Measurements from ENCODE around the gene LDHD. TPM values are rescaled to one million over a fixed set of nuclear protein-coding genes. Genes with fewer than 3 reads are reported as not detected.

The LDHD gene
- total and polyA plus RNA-seq, 8 donors: 6.9 to 20.3 (median 9.7) TPM

DNA sequence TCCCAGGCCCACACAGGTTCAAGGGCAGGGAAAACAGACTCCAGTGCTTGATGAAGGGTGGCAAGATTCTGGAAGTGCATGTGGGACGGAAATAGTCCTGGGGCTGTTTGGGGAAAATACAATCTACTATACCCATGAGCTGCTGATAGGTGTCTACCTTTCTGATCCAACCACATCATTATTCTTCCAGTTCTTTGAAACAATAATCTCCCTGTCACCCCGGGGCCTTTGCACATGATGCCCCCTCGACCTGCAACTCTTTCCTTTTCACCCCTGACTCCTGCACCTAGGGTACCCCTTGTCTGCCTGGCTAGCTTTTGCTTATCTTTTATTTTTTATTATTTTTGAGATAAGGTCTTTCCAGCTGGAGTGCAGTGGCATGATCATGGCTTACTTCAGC is 45.0 kb downstream of the LDHD start:
- DNase-seq: no peak
- Histone ChIP-seq H3K27ac (no peak overlapping the region), H3K4me1 (peaks cover 0 to 5% (median 5%) of the 10 kb centered on the region in 3 donors), H3K9me3 (no peaks in the 10 kb centered on the region), H3K4me3 (no peak overlapping the region), H3K27me3 (no peaks in the 10 kb centered on the region), H3K36me3 (no peaks in the 10 kb centered on the region)
- 90 to 95% methylated on average over 3 of the region's 3 CpGs for WGBS, 2 donors
- no peak for ATAC-seq
- intact Hi-C loops (cut with DNase I): no loop called here
- FAIRE-seq: no peak
- TF ChIP-seq CTCF (IDR thresholded peaks at IDR 0.05): no peak

- WGBS, 2 donors: 71 to 72% methylated on average over 11 of the region's 11 CpGs
- no peak for TF ChIP-seq CTCF (IDR thresholded peaks at IDR 0.05)
- Histone ChIP-seq H3K4me1 (peaks cover 0 to 5% (median 3%) of the 10 kb centered on the region in 3 donors), H3K4me3 (no peak overlapping the region), H3K9me3 (no peaks in the 10 kb centered on the region), H3K36me3 (no peaks in the 10 kb centered on the region), H3K27ac (no peak overlapping the region), H3K27me3 (no peaks in the 10 kb centered on the region)
- ATAC-seq (peak in 2 of 4 donors; percentile 24 to 62), DNase-seq (peak in 2 of 6 donors; percentile 13 to 50), FAIRE-seq (no peak)
- intact Hi-C loops (cut with DNase I): no loop called here
These were observed 46.4 kb downstream of the LDHD start for GRCh38 chr16:75070012-75070841.

DNA sequence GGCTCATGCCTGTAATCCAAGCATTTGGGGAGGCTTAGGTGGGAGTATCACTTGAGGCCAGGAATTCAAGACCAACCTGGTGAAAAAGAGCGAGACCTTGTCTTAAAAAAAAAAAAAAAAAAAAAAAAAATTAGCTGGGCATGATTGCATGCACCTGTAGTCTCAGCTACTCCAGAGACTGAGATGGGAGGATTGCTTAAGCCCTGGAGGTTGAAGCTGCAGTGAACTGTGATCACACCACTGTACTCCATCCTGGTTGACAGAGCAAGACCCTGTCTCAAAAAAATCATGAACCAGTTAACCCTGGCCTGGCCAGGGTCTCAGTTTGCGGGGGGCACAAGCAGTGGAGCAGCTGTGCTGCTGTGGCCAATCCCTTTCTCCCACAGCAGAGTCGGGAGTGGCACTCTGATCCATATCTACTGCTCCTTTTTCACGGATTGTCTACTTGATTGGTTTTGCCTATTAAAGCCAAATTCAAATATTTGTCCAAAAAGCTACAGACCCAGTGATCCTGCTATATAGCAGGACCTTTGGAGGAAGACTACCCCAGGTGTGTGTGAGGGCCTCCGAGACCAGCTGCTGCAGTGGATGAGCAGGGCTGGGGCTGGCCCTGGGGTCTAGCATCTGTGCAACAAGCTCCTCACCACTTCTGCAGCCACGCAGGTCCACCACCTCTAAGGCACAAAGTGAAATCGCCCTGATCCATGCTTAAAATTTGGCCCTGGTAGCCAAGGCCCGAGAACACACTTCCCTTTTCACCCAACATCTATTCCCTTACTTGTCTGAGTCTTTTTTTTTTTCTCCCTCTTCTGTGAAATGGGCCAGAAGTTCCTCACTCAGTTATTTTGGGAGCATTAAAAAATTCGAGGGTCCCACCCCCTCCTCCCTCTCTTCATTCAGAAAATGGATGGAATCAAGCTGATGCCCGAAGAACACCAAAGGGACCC is 48.2 kb downstream of the LDHD start:
- Histone ChIP-seq H3K27me3 (no peaks in the 10 kb centered on the region), H3K4me1 (peaks cover 0 to 5% (median 0%) of the 10 kb centered on the region in 3 donors), H3K4me3 (no peak overlapping the region), H3K27ac (no peak overlapping the region), H3K9me3 (no peaks in the 10 kb centered on the region), H3K36me3 (no peaks in the 10 kb centered on the region)
- DNase-seq: no peak
- intact Hi-C loops (cut with DNase I): no loop called here
- ATAC-seq: no peak
- TF ChIP-seq CTCF (IDR thresholded peaks at IDR 0.05): no peak
- WGBS, 2 donors: 86 to 88% methylated on average over 10 of the region's 10 CpGs
- no peak for FAIRE-seq

DNA sequence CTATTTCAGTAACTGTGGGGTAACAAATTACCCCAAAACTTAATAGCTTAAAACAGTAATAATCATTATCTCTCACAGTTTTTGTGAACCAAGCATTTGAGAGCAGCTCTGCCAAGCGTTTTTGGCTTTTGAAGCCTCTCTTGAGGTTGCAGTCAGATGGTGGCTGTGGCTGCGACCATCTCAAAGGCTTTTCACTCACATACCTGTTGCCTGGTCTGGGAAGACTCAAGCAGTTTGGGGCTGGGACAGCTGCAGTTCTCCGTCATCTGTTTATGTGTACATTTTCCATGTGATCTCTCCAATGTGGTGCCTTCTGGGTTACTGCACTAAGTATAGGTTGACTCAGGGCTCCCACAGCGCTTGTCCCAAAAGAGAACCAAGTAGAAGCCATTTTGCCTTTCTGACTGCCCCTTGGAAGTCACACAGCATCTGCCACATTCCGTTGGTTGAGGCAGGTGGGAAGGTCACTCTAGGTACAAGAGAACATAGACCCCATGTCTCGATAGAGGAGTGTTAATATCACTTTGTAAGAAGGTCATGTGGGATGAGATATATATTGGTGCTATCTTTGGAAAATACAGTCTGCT is 49.6 kb downstream of the LDHD start:
- intact Hi-C loops (cut with DNase I): no loop called here
- WGBS, 2 donors: 93 to 94% methylated on average over 6 of the region's 6 CpGs

More for the DNA sequence above, 49.6 kb downstream of the LDHD start:
- DNase-seq (no peak), ATAC-seq (no peak), FAIRE-seq (no peak)
- Histone ChIP-seq H3K36me3 (no peaks in the 10 kb centered on the region), H3K4me1 (peaks cover 0 to 5% (median 5%) of the 10 kb centered on the region in 3 donors), H3K27ac (no peak overlapping the region), H3K4me3 (no peak overlapping the region), H3K27me3 (no peaks in the 10 kb centered on the region), H3K9me3 (no peaks in the 10 kb centered on the region)
- TF ChIP-seq CTCF (IDR thresholded peaks at IDR 0.05): no peak

All from pancreas (tissue), 10 donors.